Osteoblast (primary cell): ENCODE measurements around the gene CENPV. TPM values are rescaled to one million over a fixed set of nuclear protein-coding genes. Genes with fewer than 3 reads are reported as not detected.

Experiments used
- DNase-seq: peaks from one replicate; pipeline ENCODE4 v3.0.0; 2011; ENCODE audit warnings: low spot score, mixed read lengths; ENCODE audit not compliant: insufficient read length; ENCODE audit errors: missing footprints
- H2AFZ ChIP-seq: 2 replicates; pipeline ENCODE4 v1.6.0; 2011; ENCODE audit warnings: mild to moderate bottlenecking, low read length
- H3K27ac ChIP-seq: 2 replicates; pipeline ENCODE4 v1.5.1; 2011; ENCODE audit warnings: mild to moderate bottlenecking, low read depth, low read length, moderate library complexity
- H3K27me3 ChIP-seq: 2 replicates; pipeline ENCODE4 v1.6.0; 2012; ENCODE audit warnings: mild to moderate bottlenecking, control low read depth, inconsistent platforms, low read length, moderate library complexity; ENCODE audit not compliant: insufficient read depth
- H3K36me3 ChIP-seq: 2 replicates; pipeline ENCODE4 v1.5.1; 2011; ENCODE audit warnings: mild to moderate bottlenecking, low read length, control low read depth, moderate library complexity; ENCODE audit not compliant: insufficient read depth
- H3K4me1 ChIP-seq: 2 replicates; pipeline ENCODE4 v1.5.1; 2011; ENCODE audit warnings: mild to moderate bottlenecking, low read length, control low read depth, moderate library complexity; ENCODE audit not compliant: insufficient read depth
- H3K4me2 ChIP-seq: 2 replicates; pipeline ENCODE4 v1.6.0; 2011; ENCODE audit warnings: mild to moderate bottlenecking, low read length; ENCODE audit not compliant: insufficient read depth
- H3K4me3 ChIP-seq: fragments of 200-600 bp; sonication (generic); 3 replicates; pipeline ENCODE4 v1.5.1; 2012; ENCODE audit warnings: mild to moderate bottlenecking, low read length, inconsistent platforms; ENCODE audit not compliant: insufficient read depth
- H3K79me2 ChIP-seq: 2 replicates; pipeline ENCODE4 v1.6.0; 2012; ENCODE audit warnings: mild to moderate bottlenecking, low read length, control low read depth, inconsistent platforms; ENCODE audit not compliant: insufficient read depth
- H3K9me3 ChIP-seq: 2 replicates; pipeline ENCODE4 v1.5.1; 2011; ENCODE audit warnings: low read depth, low read length, control low read depth
- H4K20me1 ChIP-seq: 2 replicates; pipeline ENCODE4 v1.6.0; 2012; ENCODE audit warnings: mild to moderate bottlenecking, low read length, control low read depth; ENCODE audit not compliant: insufficient read depth
- CTCF ChIP-seq: IDR thresholded peaks from 2 replicates; pipeline ENCODE4 v1.5.1; 2011; ENCODE audit warnings: mild to moderate bottlenecking, low read depth, low read length, moderate library complexity; ENCODE audit errors: extremely low read depth
- total RNA-seq: library from RNA; depleted of rRNA; stranded (reverse); fragments of >200 nt; gene quantifications from 2 replicates; pipeline ENCODE4 v1.2.3, GENCODE V29; 2012

The CENPV gene
- total RNA-seq, 1 donor: 5.1 TPM

- peaks cover 4% of the 10 kb centered on the region for H3K4me1 ChIP-seq
- no peaks in the 10 kb centered on the region for H4K20me1 ChIP-seq
- no peaks in the 10 kb centered on the region for H3K79me2 ChIP-seq
- no peaks in the 10 kb centered on the region for H3K36me3 ChIP-seq
- H3K27me3 ChIP-seq: no peaks in the 10 kb centered on the region
- no peak for DNase-seq
- no peak overlapping the region for H3K4me2 ChIP-seq
- no peaks in the 10 kb centered on the region for H3K9me3 ChIP-seq
- no peak overlapping the region for H2AFZ ChIP-seq
- no peak for TF ChIP-seq CTCF
- H3K27ac ChIP-seq: no peak overlapping the region
- no peak overlapping the region for H3K4me3 ChIP-seq
Observed at GRCh38 chr17:16293931-16294330, 59.3 kb downstream of the CENPV start.

Other genes starting within 250 kb of the CENPV start
- 70.7 and 86.9 TPM in 2 replicates for gene NCOR1, start 137.9 kb downstream of the CENPV start, total RNA-seq
- 21.8 and 23.5 TPM in 2 replicates for gene PIGL, start 136.3 kb downstream of the CENPV start, total RNA-seq
- 1,190 and 1,199 TPM in 2 replicates for gene UBB, start 27.6 kb upstream of the CENPV start, total RNA-seq
- 62.5 and 71.3 TPM in 2 replicates for gene TRPV2, start 62.1 kb upstream of the CENPV start, total RNA-seq
- 0.88 and 1.4 TPM in 2 replicates for gene LRRC75A, start 138.7 kb upstream of the CENPV start, total RNA-seq
- 8.5 and 10.9 TPM in 2 replicates for gene ZNF287, start 215.7 kb upstream of the CENPV start, total RNA-seq